ENCODE data around the gene NUP214. TPM values are rescaled to one million over a fixed set of nuclear protein-coding genes. Genes with fewer than 3 reads are reported as not detected.

NUP214 gene
- total and polyA plus RNA-seq, 2 of the 4 experiments (the other 2 are of a cell fraction), result 7.9 to 13.4 TPM

GRCh38 chr9:131194762-131195161 lies 69.4 kb downstream of the NUP214 start:
- Histone ChIP-seq H2BK20ac (ENCODE audit: low read depth, low read length) (no peak overlapping the region), H2AK5ac (ENCODE audit: low read depth, low read length) (no peak overlapping the region), H3K56ac (ENCODE audit: extremely low read depth, insufficient read depth, low read length) (no peak overlapping the region), H3K4me1 (ENCODE audit: control insufficient read depth, insufficient read depth, low read length) (no peaks in the 10 kb centered on the region; the same call in 1 of the 2 replicates), H3K23ac (ENCODE audit: low read depth, low read length) (no peak overlapping the region), H3K27me3 (ENCODE audit: control insufficient read depth, insufficient read depth, low read length) (no peaks in the 10 kb centered on the region), H3K36me3 (ENCODE audit: control insufficient read depth, insufficient read depth, low read length) (peaks cover 41% of the 10 kb centered on the region), H2BK15ac (ENCODE audit: low read depth, low read length) (no peak overlapping the region), H3K4me2 (ENCODE audit: low read depth, low read length) (no peak overlapping the region), H3K9me3 (ENCODE audit: control insufficient read depth, insufficient read depth, low read length) (no peaks in the 10 kb centered on the region), H3K27ac (ENCODE audit: insufficient read depth, low read length) (no peak overlapping the region), H2AFZ (replicated peaks; ENCODE audit: low read length, poor library complexity) (no peak overlapping the region), H3K4me3 (ENCODE audit: insufficient read depth, low read depth, low read length) (no peak overlapping the region), H2BK5ac (ENCODE audit: low read depth, low read length, poor library complexity, severe bottlenecking) (no peak overlapping the region), H4K91ac (ENCODE audit: insufficient read depth, low read depth, low read length) (no peak overlapping the region), H3K14ac (replicated peaks; ENCODE audit: low read depth, low read length) (no peak overlapping the region), H4K20me1 (ENCODE audit: insufficient read depth, low read length) (no peaks in the 10 kb centered on the region; the same call in 1 of the 2 replicates), H3K4ac (ENCODE audit: low read depth, low read length) (no peak overlapping the region), H3K9me1 (ENCODE audit: insufficient read depth, low read length) (peaks cover 3% of the 10 kb centered on the region; the same call in 1 of the 2 replicates), H2BK120ac (ENCODE audit: low read depth, low read length) (no peak overlapping the region), H4K5ac (ENCODE audit: low read depth, low read length) (no peak overlapping the region), H4K8ac (ENCODE audit: low read depth in 2 of 2, low read length in 2 of 2) (no peak overlapping the region), H2AK9ac (replicated peaks; ENCODE audit: low read depth, low read length, poor library complexity) (no peak overlapping the region), H3K79me1 (ENCODE audit: low read depth in 1 of 2, low read length in 2 of 2) (peaks cover 5 to 20% of the 10 kb centered on the region in 2 experiments; a peak in 3 of 4 replicates), H3K9ac (ENCODE audit: low read depth, low read length) (no peak overlapping the region), H3K18ac (ENCODE audit: low read depth, low read length) (no peak overlapping the region)
- dilution Hi-C loops (cut with HindIII; ENCODE audit: low sequenced_read_pairs, unreplicated experiment), result no loop called here
- TF ChIP-seq MAFK (IDR thresholded peaks at IDR 0.05; ENCODE audit: low read depth, low read length) (no peak), CHD1 (IDR thresholded peaks at IDR 0.05; ENCODE audit: low read depth, low read length) (no peak), MXI1 (IDR thresholded peaks at IDR 0.05; ENCODE audit: borderline replicate concordance, low read depth, low read length) (no peak), CTCF (conservative IDR thresholded peaks at IDR 0.05; ENCODE audit: low read depth, low read length) (no peak), BHLHE40 (IDR thresholded peaks at IDR 0.05; ENCODE audit: low read depth, low read length) (no peak), POLR2A (IDR thresholded peaks at IDR 0.05; ENCODE audit: low read depth, low read length) (no peak), FOS (IDR thresholded peaks at IDR 0.05; ENCODE audit: low read depth, low read length) (no peak), RFX5 (IDR thresholded peaks at IDR 0.05; ENCODE audit: low read depth, low read length) (no peak), NFE2L2 (IDR thresholded peaks at IDR 0.05; ENCODE audit: low read depth, low read length) (no peak), SMC3 (IDR thresholded peaks at IDR 0.05; ENCODE audit: low read depth, low read length) (no peak), ELK1 (IDR thresholded peaks at IDR 0.05; ENCODE audit: borderline replicate concordance, low read depth, low read length) (no peak)
- intact Hi-C loops (cut with micrococcal nuclease), result no loop called here
- ChIA-PET CTCF (no interaction called here), POLR2A (ENCODE audit: unreplicated experiment) (no interaction called here)
- ATAC-seq (ENCODE audit: low read depth) (no peak), DNase-seq (no peak)
- in situ Hi-C loops (cut with MboI; ENCODE audit: low sequenced_read_pairs), result no loop called here
- no TSS peak for BruUV-seq (replicated peaks)
- 88% methylated on average over 1 of the region's 3 CpGs; no CpG with 5 or more reads in 1 of the 2 experiments for WGBS, 2 experiments (ENCODE audit: extremely low coverage in 2 of 2, insufficient read length in 1 of 2)
